Right lobe of liver (tissue), 6 donors: ENCODE results near the gene CD63. TPM values are rescaled to one million over a fixed set of nuclear protein-coding genes. Genes with fewer than 3 reads are reported as not detected.
A peak's percentile ranks its signal among the peaks of the same experiment; 100 is the strongest.

Experiments
- ATAC-seq, 4 donors: fragments of 200-7000 bp; cut with Tn5 transposase; one replicate each; pipeline ENCODE4 v1.9.1; 2020; ENCODE audit warnings: mild to moderate bottlenecking in 4 of 4, moderate library complexity in 4 of 4
- DNase-seq, 3 donors: peaks; one replicate each; pipeline ENCODE4 v3.0.0-alpha.2; 2020
- H3K27ac ChIP-seq, 3 donors: fragments of 200-600 bp; one replicate each; pipeline ENCODE4 v1.8.0; 2022
- H3K27me3 ChIP-seq, 2 donors: fragments of 200-600 bp; one replicate each; pipeline ENCODE4 v1.8.0; 2022
- H3K36me3 ChIP-seq, 4 donors: fragments of 200-600 bp; sonication (generic) in 1 of 4; one replicate each; pipeline versions ENCODE4 v1.5.1 to v1.8.0; 2017 to 2022; ENCODE audit warnings: control low read depth in 1 of 4
- H3K4me1 ChIP-seq, 4 donors: fragments of 200-600 bp; sonication (generic) in 1 of 4; one replicate each; pipeline versions ENCODE4 v1.5.1 to v1.8.0; 2017 to 2022; ENCODE audit warnings: control low read depth in 1 of 4
- H3K4me3 ChIP-seq, 3 donors: fragments of 200-600 bp; one replicate each; pipeline ENCODE4 v1.8.0; 2022
- H3K9me3 ChIP-seq, 4 donors: fragments of 200-600 bp; sonication (generic) in 1 of 4; one replicate each; pipeline versions ENCODE4 v1.5.1 to v1.8.0; 2017 to 2022; ENCODE audit warnings: control low read depth in 1 of 4
- CTCF ChIP-seq, 4 donors: fragments of 200-600 bp in 3 of 4; fragments of 450-650 bp in 1 of 4; IDR thresholded peaks; one replicate each; pipeline versions ENCODE4 v1.5.1 to v1.8.0; 2016 to 2022; ENCODE audit warnings: antibody characterized with exemption in 4 of 4, mild to moderate bottlenecking in 2 of 4
- POLR2A ChIP-seq: fragments of 450-650 bp; IDR thresholded peaks from one replicate; pipeline ENCODE4 v1.6.1; 2017; ENCODE audit warnings: antibody characterized with exemption, mild to moderate bottlenecking
- WGBS: methylation state at CpG from one replicate; pipeline ENCODE4 v1.1.6; 2018; ENCODE audit warnings: low coverage, low lambda C conversion rate; ENCODE audit not compliant: insufficient coverage; ENCODE audit errors: missing lambda C conversion rate; 5-methylcytosine and 5-hydroxymethylcytosine counted together
- intact Hi-C, 2 donors: fragments of 100-400 bp; cut with DNase I; formaldehyde crosslinking; loops; one replicate each; pipeline versions ENCODE4 v1.11.2 to v1.14.1; 2022
- total RNA-seq, 6 experiments: library from RNA; depleted of rRNA in 2 of 6; stranded (reverse); fragments of >200 nt in 2 of 6; fragmentation: NEBNext Ultra II Directional in 3 of 6; extraction: Animal tissue kit (Norgen Biotek cat#: 25700) in 3 of 6; gene quantifications; one replicate each; pipeline versions ENCODE4 v1.1.0 to v1.2.4, GENCODE V29; 2016 to 2023
- donor health status: DM: no; HTN: yes; CAD: no.
- donor health status: DM: no; HTN: no; CAD: no.
- donor health status: DM: no; HTN: no; CAD: no.
- donor health status: DM: no; HTN: yes; CAD: no.
- donor health status: DM: no; HTN: yes; CAD: no.

CD63 gene
- total RNA-seq, 6 experiments from 2014 or later = 213 to 556 (median 317) TPM

- TF ChIP-seq CTCF (IDR thresholded peaks at IDR 0.05) = no peak
- TF ChIP-seq POLR2A = no peak
- no peaks in the 10 kb centered on the region for H3K27me3 ChIP-seq
- peak in 2 of 3 donors; percentile 22 to 25 for DNase-seq
- no peaks in the 10 kb centered on the region for H3K4me1 ChIP-seq
- no CpG with 5 or more reads among the region's 1 CpG for WGBS
- intact Hi-C loops = no loop called here
- H3K4me3 ChIP-seq = no peak overlapping the region
- no peaks in the 10 kb centered on the region for H3K36me3 ChIP-seq
- ATAC-seq = no peak
- H3K9me3 ChIP-seq = no peaks in the 10 kb centered on the region
- no peak overlapping the region for H3K27ac ChIP-seq
These were observed 29.8 kb downstream of the CD63 start for GRCh38 chr12:55698965-55699364.

- TF ChIP-seq CTCF (IDR thresholded peaks at IDR 0.05) = no peak
- no peak for TF ChIP-seq POLR2A
- Histone ChIP-seq H3K36me3 (no peaks in the 10 kb centered on the region), H3K4me3 (no peak overlapping the region), H3K27me3 (no peaks in the 10 kb centered on the region), H3K27ac (no peak overlapping the region), H3K9me3 (no peaks in the 10 kb centered on the region), H3K4me1 (no peaks in the 10 kb centered on the region)
- intact Hi-C loops = no loop called here
- ATAC-seq = no peak
- WGBS = 88% methylated on average over 8 of the region's 16 CpGs
- peak in 2 of 3 donors; percentile 39 to 42 for DNase-seq
These were observed 30.4 kb downstream of the CD63 start for GRCh38 chr12:55698241-55698955.

DNA sequence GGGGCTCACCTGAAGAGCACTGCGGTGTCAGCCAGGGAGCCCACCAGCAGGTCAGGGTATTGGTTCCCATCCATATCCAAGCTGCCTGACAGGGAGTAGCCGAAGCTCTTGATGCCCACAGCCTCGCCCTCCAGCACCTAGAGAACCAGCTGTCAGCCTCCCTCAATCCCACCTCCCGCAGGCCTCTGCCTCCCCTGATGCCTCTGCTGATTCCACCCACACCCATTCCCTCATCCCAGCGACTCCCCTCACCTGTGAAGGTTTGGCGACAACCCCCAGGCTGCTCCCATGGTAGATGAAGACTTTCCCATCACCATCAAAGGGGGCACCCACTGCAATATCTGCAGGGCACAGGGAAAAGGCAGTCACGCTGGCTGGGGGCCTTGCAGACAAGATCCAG is 31.1 kb downstream of the CD63 start:
- 82% methylated on average over 5 of the region's 7 CpGs for WGBS
- peak in 2 of 3 donors; percentile 25 to 32 for DNase-seq
- ATAC-seq = no peak

DNA sequence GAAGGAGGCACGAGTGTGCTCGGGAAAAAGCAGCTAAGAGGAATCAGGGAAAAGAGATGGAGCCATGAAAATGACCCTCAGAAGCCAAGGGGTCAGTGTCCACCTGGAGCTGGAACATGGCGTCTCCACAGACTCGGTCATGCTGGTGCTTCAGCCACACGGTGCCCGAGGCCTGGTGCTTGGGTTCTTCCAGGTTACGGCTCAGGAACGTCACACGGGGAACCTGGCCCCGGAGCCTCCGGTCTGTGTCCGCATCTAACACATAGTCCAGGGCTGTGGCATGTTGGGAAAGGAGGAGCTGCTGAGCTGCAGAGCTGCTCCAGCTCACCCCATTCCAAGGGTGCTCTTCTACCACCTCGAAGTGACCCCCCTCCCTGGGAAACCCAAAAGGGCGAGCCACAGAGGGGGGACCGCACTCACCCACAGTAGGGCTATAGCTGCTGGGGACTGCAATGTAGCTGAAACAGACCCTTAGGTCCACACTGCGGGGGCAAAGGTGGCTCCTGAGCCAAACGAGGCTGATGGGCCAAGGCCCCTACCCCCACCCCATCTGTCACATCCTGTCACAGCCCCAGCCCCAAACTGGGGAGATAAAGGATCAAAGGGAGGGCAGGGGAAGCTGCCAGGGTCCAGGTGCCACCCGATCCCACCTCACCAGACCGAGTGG is 31.9 kb downstream of the CD63 start:
- Histone ChIP-seq H3K9me3 (no peaks in the 10 kb centered on the region), H3K27me3 (no peaks in the 10 kb centered on the region), H3K36me3 (no peaks in the 10 kb centered on the region), H3K4me3 (no peak overlapping the region), H3K27ac (no peak overlapping the region), H3K4me1 (no peaks in the 10 kb centered on the region)
- intact Hi-C loops = no loop called here
- no peak for TF ChIP-seq CTCF (IDR thresholded peaks at IDR 0.05)
- ATAC-seq (no peak), DNase-seq (peak in 2 of 3 donors; percentile 38 to 42)
- 73% methylated on average over 4 of the region's 19 CpGs for WGBS

More for the DNA sequence above, 31.1 kb downstream of the CD63 start:
- Histone ChIP-seq H3K27me3 (no peaks in the 10 kb centered on the region), H3K4me3 (no peak overlapping the region), H3K4me1 (no peaks in the 10 kb centered on the region), H3K9me3 (no peaks in the 10 kb centered on the region), H3K36me3 (no peaks in the 10 kb centered on the region), H3K27ac (no peak overlapping the region)
- intact Hi-C loops = no loop called here
- TF ChIP-seq CTCF (IDR thresholded peaks at IDR 0.05) (no peak), POLR2A (no peak)
